ENCODE results near the gene PIP4K2A. TPM values are rescaled to one million over a fixed set of nuclear protein-coding genes. Genes with fewer than 3 reads are reported as not detected.

Gene PIP4K2A
- total RNA-seq (10 to 100 TPM in 5 of 7 donors, 1 to 10 TPM in 2; 4.3 to 27.0 (median 18.4) TPM), polyA plus RNA-seq (10 to 100 TPM in 1 of 2 donors, 1 to 10 TPM in 1; 9.8 to 85.6 TPM)
- long read RNA-seq, donor 1, partial matches to known transcripts: 1 of 18 reads
- long read RNA-seq, donor 1, other reads (novel, unspliced or antisense): 15 of 18 reads
- long read RNA-seq, donor 2, partial matches to known transcripts: 0 of 4 reads
- long read RNA-seq, donor 2, other reads (novel, unspliced or antisense): 0 of 4 reads
- long read RNA-seq, donor 3, transcript PIP4K2A-202 (10 exons, 3,802 nt): major isoform, 9 of 24 reads
- long read RNA-seq, donor 3, partial matches to known transcripts: 8 of 24 reads
- long read RNA-seq, donor 3, other reads (novel, unspliced or antisense): 6 of 24 reads

GRCh38 chr10:22714479-22715289, at the start of gene PIP4K2A:
PIP4K2A (minus strand) TSS chr10:22714578; CDS start chr10:22714326, 252 bp downstream.
- 8 to 12% (median 9%) methylated on average over 58 to 83 of the region's 83 CpGs for WGBS, 3 donors
- H3K9me3 ChIP-seq: no peaks in the 10 kb centered on the region
- H3K4me1 ChIP-seq (ENCODE audit: insufficient read depth): no peaks in the 10 kb centered on the region
- intact Hi-C loops (cut with DNase I): loop anchor here in 1 of 4 donors (10.0 kb wide), 1 partner anchor 120 kb away; no protein-coding TSS in a partner anchor
- peak; percentile 51 to 80 (median 59) for DNase-seq
- H3K27me3 ChIP-seq: no peaks in the 10 kb centered on the region
- H3K36me3 ChIP-seq: no peaks in the 10 kb centered on the region
- H3K27ac ChIP-seq: peak within 1 kb of the TSS in 1 of 2 donors; percentile 61
- TF ChIP-seq CTCF (IDR thresholded peaks at IDR 0.05): no peak
- no peak for TF ChIP-seq POLR2A (IDR thresholded peaks at IDR 0.05)
- no peak for TF ChIP-seq EP300 (IDR thresholded peaks at IDR 0.05)
- peak within 1 kb of the TSS; percentile 95 for H3K4me3 ChIP-seq

- 93 to 97% (median 94%) methylated on average over 1 of the region's 1 CpG for WGBS, 3 donors
- no peaks in the 10 kb centered on the region for H3K4me1 ChIP-seq (ENCODE audit: insufficient read depth)
- no peaks in the 10 kb centered on the region for H3K9me3 ChIP-seq
- no peak overlapping the region for H3K4me3 ChIP-seq
- TF ChIP-seq POLR2A (IDR thresholded peaks at IDR 0.05): no peak
- TF ChIP-seq EP300 (IDR thresholded peaks at IDR 0.05): no peak
- H3K27me3 ChIP-seq: no peaks in the 10 kb centered on the region
- no peaks in the 10 kb centered on the region for H3K36me3 ChIP-seq
- no peak for DNase-seq
- intact Hi-C loops (cut with DNase I): no loop called here
- no peak overlapping the region for H3K27ac ChIP-seq
These were observed 47.3 kb upstream of the PIP4K2A start for GRCh38 chr10:22761569-22762220.

GRCh38 chr10:22760025-22760424, 45.6 kb upstream of the PIP4K2A start:
- intact Hi-C loops (cut with DNase I): no loop called here
- Histone ChIP-seq H3K9me3 (no peaks in the 10 kb centered on the region), H3K36me3 (no peaks in the 10 kb centered on the region), H3K27me3 (no peaks in the 10 kb centered on the region), H3K4me3 (no peak overlapping the region), H3K4me1 (ENCODE audit: insufficient read depth) (no peaks in the 10 kb centered on the region), H3K27ac (no peak overlapping the region)
- TF ChIP-seq POLR2A (IDR thresholded peaks at IDR 0.05) (no peak), CTCF (IDR thresholded peaks at IDR 0.05) (no peak)
- DNase-seq: no peak

GRCh38 chr10:22758867-22759266, 44.5 kb upstream of the PIP4K2A start:
- intact Hi-C loops (cut with DNase I): no loop called here
- no peaks in the 10 kb centered on the region for H3K9me3 ChIP-seq
- DNase-seq: no peak
- TF ChIP-seq EP300 (IDR thresholded peaks at IDR 0.05): no peak
- no peak for TF ChIP-seq POLR2A (IDR thresholded peaks at IDR 0.05)
- TF ChIP-seq CTCF (IDR thresholded peaks at IDR 0.05): no peak
- 91 to 94% (median 91%) methylated on average over 6 of the region's 6 CpGs for WGBS, 3 donors
- H3K36me3 ChIP-seq: no peaks in the 10 kb centered on the region
- no peak overlapping the region for H3K27ac ChIP-seq
- H3K4me1 ChIP-seq (ENCODE audit: insufficient read depth): no peaks in the 10 kb centered on the region
- no peak overlapping the region for H3K4me3 ChIP-seq
- no peaks in the 10 kb centered on the region for H3K27me3 ChIP-seq
